OCI-LY7 (cell line): Measurements from ENCODE around the gene DCAF4. TPM values are rescaled to one million over a fixed set of nuclear protein-coding genes. Genes with fewer than 3 reads are reported as not detected.

Experiments used
- BruUV-seq: library from RNA; stranded (reverse); fragments of 400-500 nt; replicated peaks from 2 replicates; lab custom pipeline; 2021; lab: Mats Ljungman, UMichigan
- CTCF ChIA-PET: fragments of 300-600 bp; sonication (Branson Sonifier 250); formaldehyde crosslinking; loops from one replicate; lab custom pipeline; 2022; ENCODE audit warnings: antibody characterized with exemption; ENCODE audit not compliant: unreplicated experiment; lab: Charles Lee
- POLR2A ChIA-PET: fragments of 300-600 bp; sonication (Branson Sonifier 250); formaldehyde crosslinking; loops from one replicate; lab custom pipeline; 2022; ENCODE audit warnings: antibody characterized with exemption; lab: Charles Lee
- DNase-seq: peaks from one replicate; pipeline ENCODE4 v3.0.0-alpha.2; 2015; ENCODE audit warnings: low spot score
- H2AFZ ChIP-seq: fragments of 200-600 bp; sonication (generic), shearing (Covaris generic); 2 replicates; pipeline ENCODE4 v1.6.1; 2014; ENCODE audit warnings: mild to moderate bottlenecking, antibody characterized with exemption, low read length, moderate library complexity
- H3K27ac ChIP-seq: fragments of 200-600 bp; sonication (generic); 2 replicates; pipeline ENCODE4 v1.5.1; 2014; ENCODE audit warnings: mixed run types, low read depth, mild to moderate bottlenecking, moderate library complexity, low read length, inconsistent platforms; ENCODE audit not compliant: poor library complexity, severe bottlenecking
- H3K36me3 ChIP-seq: fragments of 200-600 bp; sonication (generic); 2 replicates; pipeline ENCODE4 v1.6.1; 2014; ENCODE audit warnings: mild to moderate bottlenecking, antibody characterized with exemption, low read length, moderate library complexity, mixed read lengths; ENCODE audit not compliant: insufficient read depth
- H3K4me1 ChIP-seq: fragments of 200-600 bp; sonication (generic); 2 replicates; pipeline ENCODE4 v1.5.1; 2014; ENCODE audit warnings: mild to moderate bottlenecking, low read length; ENCODE audit not compliant: insufficient read depth, poor library complexity, severe bottlenecking
- H3K4me2 ChIP-seq: fragments of 200-600 bp; sonication (generic); 2 replicates; pipeline ENCODE4 v1.6.1; 2014; ENCODE audit warnings: mild to moderate bottlenecking, low read length
- H3K4me3 ChIP-seq: fragments of 200-600 bp; sonication (generic); 2 replicates; pipeline ENCODE4 v1.5.1; 2014; ENCODE audit warnings: mild to moderate bottlenecking, low read depth, low read length; ENCODE audit not compliant: poor library complexity, severe bottlenecking
- H3K79me2 ChIP-seq: fragments of 200-600 bp; sonication (generic); 2 replicates; pipeline ENCODE4 v1.6.1; 2016; ENCODE audit warnings: low read depth, mild to moderate bottlenecking, low read length, moderate library complexity, mixed read lengths; ENCODE audit not compliant: insufficient read depth
- H3K9me2 ChIP-seq: fragments of 200-600 bp; sonication (generic); 2 replicates; pipeline ENCODE4 v1.6.1; 2016; ENCODE audit warnings: mild to moderate bottlenecking, low read length, mixed read lengths; ENCODE audit not compliant: insufficient read depth
- H3K9me3 ChIP-seq: fragments of 200-600 bp; sonication (generic); 2 replicates; pipeline ENCODE4 v1.6.1; 2014; ENCODE audit warnings: mild to moderate bottlenecking, mixed run types, low read length, mixed read lengths
- H4K20me1 ChIP-seq: fragments of 200-600 bp; sonication (generic); 2 replicates; pipeline ENCODE4 v1.6.1; 2014; ENCODE audit warnings: mild to moderate bottlenecking, antibody characterized with exemption, low read length, moderate library complexity, mixed read lengths; ENCODE audit not compliant: insufficient read depth
- EZH2phosphoT487 ChIP-seq: fragments of 200-600 bp; sonication (generic); IDR thresholded peaks from 2 replicates; pipeline ENCODE4 v1.6.1; 2018; ENCODE audit warnings: low read depth, borderline replicate concordance, mild to moderate bottlenecking, mixed run types, antibody characterized with exemption, low read length, moderate library complexity, mixed read lengths
- intact Hi-C: fragments of 100-400 bp; cut with micrococcal nuclease; formaldehyde crosslinking; loops from one replicate; pipeline ENCODE4 v1.10.0; 2022; ENCODE audit not compliant: unreplicated experiment
- total RNA-seq, 2 experiments: library from RNA; depleted of rRNA in 1 of 2; stranded (reverse); fragments of >200 nt in 1 of 2; shearing (Covaris generic) in 1 of 2; gene quantifications; 2 replicates each; pipeline ENCODE4 v1.2.3, GENCODE V29; 2014 to 2022
- TF ChIP-seq, protein P1 (sequence below): fragments of 200-600 bp; sonication (generic); conservative IDR thresholded peaks from 2 replicates; pipeline ENCODE4 v1.5.1; 2014; ENCODE audit warnings: mild to moderate bottlenecking, antibody characterized with exemption, low read length, moderate library complexity, mixed read lengths

Gene DCAF4
- total RNA-seq, 2 experiments from 2014 or later, result 31.1 to 48.8 TPM

GRCh38 chr14:72982146-72982708 is 56.0 kb downstream of the DCAF4 start:
- Histone ChIP-seq H4K20me1 (no peaks in the 10 kb centered on the region), H3K9me2 (no peaks in the 10 kb centered on the region), H2AFZ (no peak overlapping the region), H3K79me2 (no peaks in the 10 kb centered on the region), H3K27ac (no peak overlapping the region), H3K4me2 (no peak overlapping the region), H3K4me1 (no peaks in the 10 kb centered on the region), H3K36me3 (peaks cover 22% of the 10 kb centered on the region), H3K9me3 (no peaks in the 10 kb centered on the region), H3K4me3 (no peak overlapping the region)
- CTCF ChIA-PET, result no interaction called here
- POLR2A ChIA-PET, result interaction anchor here (0.6 kb wide), 1 partner anchor 49 kb away, joined by 4 read pairs; no protein-coding TSS in a partner anchor
- DNase-seq, result no peak
- no TSS peak for BruUV-seq
- TF ChIP-seq EZH2phosphoT487, result no peak
- TF ChIP-seq, protein P1, sequence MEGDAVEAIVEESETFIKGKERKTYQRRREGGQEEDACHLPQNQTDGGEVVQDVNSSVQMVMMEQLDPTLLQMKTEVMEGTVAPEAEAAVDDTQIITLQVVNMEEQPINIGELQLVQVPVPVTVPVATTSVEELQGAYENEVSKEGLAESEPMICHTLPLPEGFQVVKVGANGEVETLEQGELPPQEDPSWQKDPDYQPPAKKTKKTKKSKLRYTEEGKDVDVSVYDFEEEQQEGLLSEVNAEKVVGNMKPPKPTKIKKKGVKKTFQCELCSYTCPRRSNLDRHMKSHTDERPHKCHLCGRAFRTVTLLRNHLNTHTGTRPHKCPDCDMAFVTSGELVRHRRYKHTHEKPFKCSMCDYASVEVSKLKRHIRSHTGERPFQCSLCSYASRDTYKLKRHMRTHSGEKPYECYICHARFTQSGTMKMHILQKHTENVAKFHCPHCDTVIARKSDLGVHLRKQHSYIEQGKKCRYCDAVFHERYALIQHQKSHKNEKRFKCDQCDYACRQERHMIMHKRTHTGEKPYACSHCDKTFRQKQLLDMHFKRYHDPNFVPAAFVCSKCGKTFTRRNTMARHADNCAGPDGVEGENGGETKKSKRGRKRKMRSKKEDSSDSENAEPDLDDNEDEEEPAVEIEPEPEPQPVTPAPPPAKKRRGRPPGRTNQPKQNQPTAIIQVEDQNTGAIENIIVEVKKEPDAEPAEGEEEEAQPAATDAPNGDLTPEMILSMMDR, result no peak
- intact Hi-C loops, result no loop called here

- intact Hi-C loops, result no loop called here
- BruUV-seq, result no TSS peak
- H4K20me1 ChIP-seq, result no peaks in the 10 kb centered on the region
Observed at GRCh38 chr14:72986214-72986613, 60.0 kb downstream of the DCAF4 start.

More at GRCh38 chr14:72986214-72986613, 60.0 kb downstream of the DCAF4 start:
- Histone ChIP-seq H3K27ac (no peak overlapping the region), H3K4me2 (no peak overlapping the region), H3K4me3 (no peak overlapping the region), H3K9me2 (no peaks in the 10 kb centered on the region), H2AFZ (no peak overlapping the region), H3K9me3 (no peaks in the 10 kb centered on the region), H3K4me1 (no peaks in the 10 kb centered on the region), H3K79me2 (no peaks in the 10 kb centered on the region), H3K36me3 (peaks cover 24% of the 10 kb centered on the region)
- TF ChIP-seq, protein P1, result no peak
- TF ChIP-seq EZH2phosphoT487, result no peak
- CTCF ChIA-PET, result no interaction called here
- no peak for DNase-seq
- POLR2A ChIA-PET, result interaction anchor here (0.6 to 0.7 kb wide), 3 partner anchors 56 to 1991 kb away, joined by 3 to 4 read pairs (median 3); no protein-coding TSS in a partner anchor
